ENCODE results near the gene CCN5. TPM values are rescaled to one million over a fixed set of nuclear protein-coding genes. Genes with fewer than 3 reads are reported as not detected.

CCN5 gene
- total and polyA plus RNA-seq, 2 of the 8 experiments (the other 6 are each of a cell fraction or from before 2014, with no cell fraction given): not detected

DNA sequence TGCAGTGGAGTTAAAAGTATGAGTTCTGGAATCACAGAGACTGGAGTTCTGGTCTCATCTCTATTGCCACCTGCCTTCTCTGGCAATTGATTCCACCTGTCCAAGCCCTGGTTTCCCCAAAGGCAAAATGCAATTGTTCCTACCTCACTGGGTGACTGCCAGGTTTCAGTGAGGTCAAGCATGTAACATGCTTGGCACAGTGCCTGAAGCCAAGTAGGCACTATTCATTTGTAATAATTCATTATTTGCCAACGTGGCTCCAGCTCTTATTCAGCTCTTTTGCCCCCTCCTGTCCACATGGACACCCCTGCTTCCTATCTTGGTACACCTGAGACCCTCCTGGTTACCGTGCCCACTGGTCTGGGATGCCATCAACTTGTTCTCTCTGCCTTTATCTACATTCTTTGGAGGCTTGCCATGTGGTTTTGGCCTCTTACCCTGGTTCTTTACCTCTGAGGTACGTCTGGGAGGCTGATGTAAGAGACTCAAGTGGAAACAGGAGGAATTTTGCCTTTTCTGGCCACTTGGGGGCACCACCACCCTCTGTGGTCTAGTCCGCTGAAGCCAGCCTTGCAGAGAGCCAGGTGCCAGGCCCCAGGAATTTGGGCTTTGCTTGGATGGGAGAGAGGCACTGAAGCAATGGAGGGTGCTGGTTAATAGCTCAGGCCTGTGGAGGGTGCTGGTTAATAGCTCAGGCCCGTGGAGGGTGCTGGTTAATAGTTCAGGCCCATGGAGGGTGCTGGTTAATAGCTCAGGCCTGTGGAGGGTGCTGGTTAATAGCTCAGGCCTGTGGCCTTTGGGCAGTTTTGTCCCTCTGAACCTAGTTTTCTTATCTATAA is 32.2 kb downstream of the CCN5 start:
- peak; percentile 83 to 95 for DNase-seq (ENCODE audit: low read depth in 1 of 2, low spot score in 2 of 2)
- no peaks in the 10 kb centered on the region for H3K36me3 ChIP-seq (ENCODE audit: control insufficient read depth in 2 of 4, insufficient read depth in 4 of 4, low read length in 3 of 4)
- H4K91ac ChIP-seq (replicated peaks; ENCODE audit: insufficient read length, low read length): peak overlapping the region; percentile 88
- peak overlapping the region; percentile 94; the same call in 1 of the 2 replicates for H2BK20ac ChIP-seq (ENCODE audit: low read length)
- H3K9ac ChIP-seq (replicated peaks in 1 of 4; ENCODE audit: extremely low read depth in 1 of 4, low read depth in 3 of 4, low read length in 3 of 4): no peak overlapping the region; a peak in 1 of 7 replicates
- no peaks in the 10 kb centered on the region for H3K9me3 ChIP-seq (ENCODE audit: insufficient read depth in 2 of 2, low read depth in 1 of 2, low read length in 1 of 2)
- peak overlapping the region; percentile 91 for H2AK5ac ChIP-seq (ENCODE audit: low read depth, low read length)
- H3K4me1 ChIP-seq (replicated peaks in 1 of 4; ENCODE audit: control insufficient read depth in 3 of 4, insufficient read depth in 4 of 4, low read length in 3 of 4): peaks cover 0 to 10% (median 3%) of the 10 kb centered on the region in 4 experiments; a peak in 5 of 7 replicates
- H2BK5ac ChIP-seq (ENCODE audit: low read depth, low read length): peak overlapping the region; percentile 84
- no peaks in the 10 kb centered on the region for H3K79me2 ChIP-seq (ENCODE audit: control insufficient read depth in 1 of 2, insufficient read depth in 2 of 2, low read length in 2 of 2)
- H3K56ac ChIP-seq (replicated peaks; ENCODE audit: insufficient read length, low read depth, low read length): no peak overlapping the region
- no peak overlapping the region for H3K4ac ChIP-seq (replicated peaks; ENCODE audit: insufficient read length, low read depth, low read length)
- no peak overlapping the region for H3K4me3 ChIP-seq (ENCODE audit: extremely low read depth in 1 of 4, insufficient read depth in 2 of 4, low read depth in 3 of 4, low read length in 4 of 4)
- peak overlapping the region; percentile 71; the same call in 1 of the 2 replicates for H4K8ac ChIP-seq (ENCODE audit: extremely low read depth, insufficient read depth, low read length)
- no peak overlapping the region for H3K14ac ChIP-seq (ENCODE audit: insufficient read length)
- no peak overlapping the region for H3K27ac ChIP-seq (ENCODE audit: low read depth, low read length)
- peak overlapping the region; percentile 71 for H2BK120ac ChIP-seq (replicated peaks; ENCODE audit: low read depth, low read length)
- peaks cover 2 to 39% (median 25%) of the 10 kb centered on the region in 4 experiments for H3K27me3 ChIP-seq (replicated peaks in 1 of 4; ENCODE audit: control insufficient read depth in 3 of 4, extremely low read depth in 1 of 4, insufficient read depth in 3 of 4, low read length in 3 of 4)
- H3K18ac ChIP-seq (ENCODE audit: extremely low read depth, low read length): peak overlapping the region; percentile 92
- no peak overlapping the region for H2AFZ ChIP-seq (ENCODE audit: low read length)
- no peaks in the 10 kb centered on the region for H4K20me1 ChIP-seq (replicated peaks in 1 of 2; ENCODE audit: control insufficient read depth in 1 of 2, insufficient read depth in 2 of 2, low read length in 2 of 2)
- FAIRE-seq: peak; percentile 57
- H4K5ac ChIP-seq (ENCODE audit: insufficient read length, low read depth, low read length): peak overlapping the region; percentile 68
- H3K23me2 ChIP-seq (ENCODE audit: low read depth, low read length): peaks cover 11% of the 10 kb centered on the region; the same call in 1 of the 2 replicates
- POLR2A ChIA-PET (ENCODE audit: partially characterized antibody): interaction anchor here (0.6 to 1.4 kb wide), 10 partner anchors 8 to 156 kb away, joined by 3 to 6 read pairs (median 3); partner anchors contain the start of gene YWHAB
- peak overlapping the region; percentile 98 for H2BK12ac ChIP-seq (ENCODE audit: low read depth, low read length)
- 20% methylated on average over 5 of the region's 5 CpGs; no CpG with 5 or more reads in 1 of the 2 experiments for WGBS, 2 experiments (ENCODE audit: extremely low coverage in 1 of 2, insufficient coverage in 1 of 2, insufficient read length in 1 of 2, insufficient replicate concordance in 2 of 2, low coverage in 1 of 2, low lambda C conversion rate in 2 of 2, missing lambda C conversion rate in 1 of 2)
- peak overlapping the region; percentile 89; the same call in 1 of the 2 replicates for H2BK15ac ChIP-seq (ENCODE audit: low read length)
- H3K23ac ChIP-seq (ENCODE audit: insufficient read length): no peak overlapping the region
- H3K4me2 ChIP-seq (ENCODE audit: insufficient read depth in 1 of 2, low read depth in 2 of 2, low read length in 2 of 2): peak overlapping the region in 1 of 2 experiments; percentile 95; a peak in 2 of 4 replicates
- H3K79me1 ChIP-seq (ENCODE audit: low read depth, low read length): no peaks in the 10 kb centered on the region
- CTCF ChIA-PET (ENCODE audit: partially characterized antibody): interaction anchor here (0.6 to 15.1 kb wide), 63 partner anchors 9 to 303 kb away, joined by 3 to 256 read pairs (median 4); partner anchors contain the start of gene RIMS4
- 0 out of 2 replicates have a peak, but pooled peaks have one; percentile 15 for TF ChIP-seq TBP (IDR thresholded peaks at IDR 0.05; ENCODE audit: low read depth, low read length)
- no peak for TF ChIP-seq SIX5 (IDR thresholded peaks at IDR 0.05; ENCODE audit: low read depth, low read length)
- peak; percentile 68 for TF ChIP-seq TEAD4 (IDR thresholded peaks at IDR 0.05; ENCODE audit: low read depth, low read length)
- peak; percentile 78 for TF ChIP-seq CEBPB (IDR thresholded peaks at IDR 0.05; ENCODE audit: low read depth, low read length)
- no peak for TF ChIP-seq SP2 (IDR thresholded peaks at IDR 0.05; ENCODE audit: low read length)
- no peak for TF ChIP-seq ZNF274 (IDR thresholded peaks at IDR 0.05; ENCODE audit: borderline replicate concordance, extremely low read depth, low read length)
- no peak for TF ChIP-seq SP1 (IDR thresholded peaks at IDR 0.05; ENCODE audit: low read depth, low read length)
- TF ChIP-seq MAFK (IDR thresholded peaks at IDR 0.05; ENCODE audit: low read depth, low read length): no peak
- no peak for TF ChIP-seq BACH1 (IDR thresholded peaks at IDR 0.05; ENCODE audit: low read length)
- TF ChIP-seq NRF1 (IDR thresholded peaks at IDR 0.05; ENCODE audit: low read depth, low read length): no peak
- TF ChIP-seq JUND (IDR thresholded peaks at IDR 0.05; ENCODE audit: low read length): no peak
- no peak for TF ChIP-seq KDM1A (IDR thresholded peaks at IDR 0.05; ENCODE audit: borderline replicate concordance, low read length)
- TF ChIP-seq CHD1 (IDR thresholded peaks at IDR 0.05; ENCODE audit: low read depth, low read length): no peak

All from H1 (cell line).